GM20431 (cell line): Measurements from ENCODE around the gene SCT.

Experiments
- in situ Hi-C: fragments of 300-500 bp; cut with MseI, MboI; formaldehyde crosslinking; loops from one replicate; pipeline ENCODE4 v1.15.0; 2020; ENCODE audit warnings: low sequenced_read_pairs; ENCODE audit not compliant: unreplicated experiment

The SCT gene

GRCh38 chr11:592501-592900 is 34.5 kb downstream of the SCT start:
- in situ Hi-C loops: no loop called here

- in situ Hi-C loops: no loop called here
These were observed 36.0 kb downstream of the SCT start for GRCh38 chr11:590997-591396.

DNA sequence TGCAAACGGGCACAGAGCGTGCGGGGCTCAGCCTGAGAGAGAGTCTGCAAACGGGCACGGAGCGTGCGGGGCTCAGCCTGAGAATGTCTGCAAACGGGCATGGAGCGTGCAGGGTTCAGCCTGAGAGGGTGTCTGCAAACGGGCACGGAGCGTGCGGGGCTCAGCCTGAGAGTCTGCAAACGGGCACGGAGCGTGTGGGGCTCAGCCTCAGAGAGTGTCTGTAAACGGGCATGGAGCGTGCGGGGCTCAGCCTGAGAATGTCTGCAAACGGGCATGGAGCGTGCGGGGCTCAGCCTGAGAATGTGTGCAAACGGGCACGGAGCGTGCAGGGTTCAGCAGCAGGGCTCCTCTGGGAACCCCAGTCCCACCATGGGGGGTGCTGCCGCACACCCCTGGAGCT is 37.2 kb downstream of the SCT start:
- in situ Hi-C loops: no loop called here

- in situ Hi-C loops: no loop called here
These were observed 39.0 kb downstream of the SCT start for GRCh38 chr11:587978-588380.

- in situ Hi-C loops: no loop called here
These were observed 39.4 kb downstream of the SCT start for GRCh38 chr11:587546-587945.

- in situ Hi-C loops: no loop called here
These were observed 40.3 kb downstream of the SCT start for GRCh38 chr11:586376-587316.

GRCh38 chr11:584287-584686 is 42.7 kb downstream of the SCT start:
- in situ Hi-C loops: no loop called here

GRCh38 chr11:581752-582151 is 45.2 kb downstream of the SCT start:
- in situ Hi-C loops: no loop called here

GRCh38 chr11:581342-581741 is 45.6 kb downstream of the SCT start:
- in situ Hi-C loops: no loop called here

DNA sequence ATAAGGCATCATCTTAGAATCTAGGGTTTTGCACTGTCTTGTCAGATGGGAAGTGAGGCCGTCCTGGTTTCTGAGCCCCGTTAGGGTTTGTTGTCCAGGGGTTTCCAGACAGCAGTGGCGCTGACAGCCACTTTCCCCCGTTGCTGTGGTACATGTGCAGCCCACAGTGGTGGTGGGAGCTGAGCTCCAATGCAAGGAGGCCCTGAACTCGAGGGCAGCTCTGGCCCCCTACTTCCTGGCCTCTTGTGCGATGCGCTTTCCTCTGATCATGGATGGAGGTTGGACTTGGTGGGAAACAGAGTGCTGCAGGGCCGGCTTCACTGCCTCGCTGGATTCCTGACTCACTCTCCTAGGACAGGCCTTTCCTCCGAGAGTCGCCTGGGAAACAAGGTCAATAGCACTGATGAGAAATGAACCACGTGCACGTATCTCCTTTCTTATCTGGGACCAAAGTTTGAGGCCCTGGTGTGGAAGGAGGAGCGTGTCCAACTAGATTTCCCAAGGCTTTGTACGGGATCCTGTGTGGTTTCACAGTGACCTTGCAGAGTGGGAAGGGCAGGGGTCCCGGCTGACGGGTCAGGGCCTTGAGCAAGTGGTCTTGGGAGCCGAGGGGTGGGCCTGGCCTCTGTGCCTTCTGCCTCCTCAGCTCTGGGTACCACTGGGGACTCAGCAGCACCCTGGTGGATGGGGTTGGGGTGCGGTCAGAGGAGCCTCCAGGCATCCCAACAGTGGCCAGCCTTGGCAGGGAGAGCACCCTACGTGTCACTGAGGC is 47.0 kb downstream of the SCT start:
- in situ Hi-C loops: no loop called here

- in situ Hi-C loops: no loop called here
These were observed 48.5 kb downstream of the SCT start for GRCh38 chr11:578276-579035.

DNA sequence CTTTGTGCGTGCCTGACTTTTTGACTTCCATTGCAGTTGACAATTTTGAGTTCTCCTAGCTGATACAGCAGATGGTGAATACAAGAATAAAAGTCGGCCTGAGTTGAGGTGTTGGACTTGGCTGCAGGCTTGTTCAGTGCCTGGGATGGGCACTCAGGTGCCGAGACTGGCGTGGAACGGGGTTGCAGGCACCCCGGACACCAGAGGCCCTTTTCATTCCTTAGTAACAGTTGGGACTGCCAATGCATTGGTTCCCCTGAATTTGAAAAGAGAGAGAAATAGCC is 49.4 kb downstream of the SCT start:
- in situ Hi-C loops: no loop called here

DNA sequence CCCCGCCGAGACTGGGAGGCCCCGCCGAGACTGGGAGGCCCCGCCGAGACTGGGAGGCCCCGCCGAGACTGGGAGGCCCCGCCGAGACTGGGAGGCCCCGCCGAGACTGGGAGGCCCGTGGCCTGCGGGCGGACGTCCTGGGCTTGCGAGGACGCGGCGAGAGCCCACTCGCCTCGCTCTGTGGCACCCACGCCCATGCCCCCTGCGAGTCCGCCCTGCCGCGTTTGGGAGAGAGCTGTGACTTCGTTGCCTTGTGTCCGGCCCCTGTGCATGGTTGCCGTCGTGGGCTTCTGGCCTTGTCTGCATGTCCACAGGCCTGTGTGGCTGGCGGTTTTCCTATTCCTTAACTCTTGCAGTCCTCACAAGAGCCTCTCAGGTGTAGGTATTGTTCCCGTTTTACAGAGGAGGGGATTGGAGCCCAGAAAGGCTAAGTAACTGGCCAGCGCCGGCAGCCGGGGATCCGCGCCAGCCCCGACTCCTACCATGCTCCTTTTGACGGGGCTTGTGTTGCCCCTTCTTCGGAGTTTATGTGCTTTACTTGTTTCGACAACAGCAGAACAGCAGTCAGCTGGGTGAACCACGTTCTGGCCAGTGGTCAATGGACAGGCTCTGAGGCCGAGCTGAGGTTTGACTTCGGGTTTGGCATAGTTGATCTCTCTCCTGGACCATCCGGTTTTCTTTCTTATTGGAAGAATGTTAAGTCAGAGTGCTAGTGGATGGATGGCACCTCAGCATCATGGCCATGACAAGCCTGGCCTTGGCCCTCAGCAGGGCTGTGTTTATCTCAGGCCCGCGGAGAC is 50.0 kb downstream of the SCT start:
- in situ Hi-C loops: no loop called here
